ENCODE data around the gene LIMS1.

GRCh38 chr2:108613261-108614042 is 79.2 kb downstream of the LIMS1 start:
- TF ChIP-seq, protein P1, sequence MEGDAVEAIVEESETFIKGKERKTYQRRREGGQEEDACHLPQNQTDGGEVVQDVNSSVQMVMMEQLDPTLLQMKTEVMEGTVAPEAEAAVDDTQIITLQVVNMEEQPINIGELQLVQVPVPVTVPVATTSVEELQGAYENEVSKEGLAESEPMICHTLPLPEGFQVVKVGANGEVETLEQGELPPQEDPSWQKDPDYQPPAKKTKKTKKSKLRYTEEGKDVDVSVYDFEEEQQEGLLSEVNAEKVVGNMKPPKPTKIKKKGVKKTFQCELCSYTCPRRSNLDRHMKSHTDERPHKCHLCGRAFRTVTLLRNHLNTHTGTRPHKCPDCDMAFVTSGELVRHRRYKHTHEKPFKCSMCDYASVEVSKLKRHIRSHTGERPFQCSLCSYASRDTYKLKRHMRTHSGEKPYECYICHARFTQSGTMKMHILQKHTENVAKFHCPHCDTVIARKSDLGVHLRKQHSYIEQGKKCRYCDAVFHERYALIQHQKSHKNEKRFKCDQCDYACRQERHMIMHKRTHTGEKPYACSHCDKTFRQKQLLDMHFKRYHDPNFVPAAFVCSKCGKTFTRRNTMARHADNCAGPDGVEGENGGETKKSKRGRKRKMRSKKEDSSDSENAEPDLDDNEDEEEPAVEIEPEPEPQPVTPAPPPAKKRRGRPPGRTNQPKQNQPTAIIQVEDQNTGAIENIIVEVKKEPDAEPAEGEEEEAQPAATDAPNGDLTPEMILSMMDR (IDR thresholded peaks at IDR 0.05): no peak
- TF ChIP-seq POLR2A (IDR thresholded peaks at IDR 0.05): no peak
